ENCODE data around the gene PRKAG2. TPM values are rescaled to one million over a fixed set of nuclear protein-coding genes. Genes with fewer than 3 reads are reported as not detected.

PRKAG2 gene
- total RNA-seq, 1 experiment from 2014 or later: 23.9 TPM

GRCh38 chr7:151819866-151820265 lies 57.0 kb downstream of the PRKAG2 start:
- Histone ChIP-seq H2AFZ (ENCODE audit: low read length) (no peak overlapping the region), H3K9me2 (replicated peaks; ENCODE audit: low read length) (no peaks in the 10 kb centered on the region), H3K27ac (ENCODE audit: low read length) (no peak overlapping the region), H3K4me2 (ENCODE audit: low read length) (peak overlapping the region; percentile 44; the same call in 1 of the 2 replicates), H4K20me1 (ENCODE audit: low read length) (no peaks in the 10 kb centered on the region), H3F3A (ENCODE audit: low read length, unreplicated experiment) (no peaks in the 10 kb centered on the region), H3K9me3 (ENCODE audit: low read length) (no peaks in the 10 kb centered on the region), H3K9ac (ENCODE audit: low read length) (no peak overlapping the region), H3K4me1 (ENCODE audit: insufficient read depth, low read length) (peaks cover 15% of the 10 kb centered on the region), H3K27me3 (ENCODE audit: low read length) (no peaks in the 10 kb centered on the region), H3K36me3 (ENCODE audit: low read depth, low read length) (no peaks in the 10 kb centered on the region), H3K4me3 (ENCODE audit: low read length) (no peak overlapping the region), H3K79me2 (ENCODE audit: low read length) (no peaks in the 10 kb centered on the region)
- ChIA-PET CTCF (no interaction called here), POLR2A (ENCODE audit: unreplicated experiment) (no interaction called here)
- ATAC-seq: no peak
- intact Hi-C loops (cut with micrococcal nuclease): no loop called here
- BruUV-seq (replicated peaks): no TSS peak
- TF ChIP-seq CTCF (conservative IDR thresholded peaks at IDR 0.05; ENCODE audit: low read depth, low read length): no peak
- TF ChIP-seq EZH2phosphoT487 (IDR thresholded peaks at IDR 0.05; ENCODE audit: borderline replicate concordance, low read length): no peak
- TF ChIP-seq EZH2 (IDR thresholded peaks at IDR 0.05; ENCODE audit: low read length, unreplicated experiment): no peak
- no peak for DNase-seq

GRCh38 chr7:151818674-151819519 lies 58.0 kb downstream of the PRKAG2 start:
- Histone ChIP-seq H3K4me1 (ENCODE audit: insufficient read depth, low read length) (peaks cover 18% of the 10 kb centered on the region), H3K79me2 (ENCODE audit: low read length) (no peaks in the 10 kb centered on the region), H3K27me3 (ENCODE audit: low read length) (no peaks in the 10 kb centered on the region), H3K9me2 (replicated peaks; ENCODE audit: low read length) (no peaks in the 10 kb centered on the region), H3K4me2 (ENCODE audit: low read length) (peak overlapping the region; percentile 44; the same call in 1 of the 2 replicates), H3K9ac (ENCODE audit: low read length) (no peak overlapping the region), H3F3A (ENCODE audit: low read length, unreplicated experiment) (no peaks in the 10 kb centered on the region), H3K9me3 (ENCODE audit: low read length) (no peaks in the 10 kb centered on the region), H3K36me3 (ENCODE audit: low read depth, low read length) (no peaks in the 10 kb centered on the region), H2AFZ (ENCODE audit: low read length) (no peak overlapping the region), H4K20me1 (ENCODE audit: low read length) (no peaks in the 10 kb centered on the region), H3K4me3 (ENCODE audit: low read length) (no peak overlapping the region), H3K27ac (ENCODE audit: low read length) (no peak overlapping the region)
- ATAC-seq (peak; percentile 92), DNase-seq (peak; percentile 91)
- BruUV-seq (replicated peaks): no TSS peak
- CTCF ChIA-PET: interaction anchor here (0.9 to 1.1 kb wide), 3 partner anchors 10 to 113 kb away, joined by 3 to 4 read pairs (median 3); no protein-coding TSS in a partner anchor
- intact Hi-C loops (cut with micrococcal nuclease): no loop called here
- no peak; the same call in 1 of the 2 replicates for TF ChIP-seq CTCF (conservative IDR thresholded peaks at IDR 0.05; ENCODE audit: low read depth, low read length)
- TF ChIP-seq EZH2 (IDR thresholded peaks at IDR 0.05; ENCODE audit: low read length, unreplicated experiment): no peak
- no peak for TF ChIP-seq EZH2phosphoT487 (IDR thresholded peaks at IDR 0.05; ENCODE audit: borderline replicate concordance, low read length)
- POLR2A ChIA-PET (ENCODE audit: unreplicated experiment): no interaction called here

All from PC-3 (cell line).